Ascending aorta (tissue), 2 donors: ENCODE results near the gene MYO3B. TPM values are rescaled to one million over a fixed set of nuclear protein-coding genes. Genes with fewer than 3 reads are reported as not detected.
"Not testable (repeated sequence)": the region's sequence is repeated elsewhere in the genome, so short reads cannot be mapped to it uniquely, and the experiment has no call there.

Experiments used
- DNase-seq, 2 donors: peaks; one replicate each; pipeline ENCODE4 v3.0.0-alpha.2; 2019; ENCODE audit warnings: low spot score in 2 of 2
- H3K27ac ChIP-seq, 2 donors: fragments of 200-600 bp; sonication (generic); one replicate each; pipeline ENCODE4 v1.5.1; 2016 to 2017; ENCODE audit warnings: mild to moderate bottlenecking in 1 of 2
- H3K27me3 ChIP-seq: fragments of 200-600 bp; sonication (generic); one replicate; pipeline ENCODE4 v1.5.1; 2017
- H3K36me3 ChIP-seq, 2 donors: fragments of 200-600 bp; sonication (generic); one replicate each; pipeline ENCODE4 v1.5.1; 2016
- H3K4me1 ChIP-seq, 2 donors: fragments of 200-600 bp; sonication (generic); one replicate each; pipeline ENCODE4 v1.5.1; 2016 to 2017; ENCODE audit warnings: mild to moderate bottlenecking in 1 of 2
- H3K4me3 ChIP-seq, 2 donors: fragments of 200-600 bp; sonication (generic); one replicate each; pipeline ENCODE4 v1.5.1; 2016 to 2017; ENCODE audit warnings: mild to moderate bottlenecking in 1 of 2
- H3K9me3 ChIP-seq, 2 donors: fragments of 200-600 bp; sonication (generic); one replicate each; pipeline ENCODE4 v1.5.1; 2016
- CTCF ChIP-seq, 3 experiments: fragments of 200-600 bp in 2 of 3; fragments of 450-650 bp in 1 of 3; sonication (generic) in 2 of 3; IDR thresholded peaks; one replicate each; pipeline ENCODE4 v1.5.1; 2016 to 2019; ENCODE audit warnings: antibody characterized with exemption in 3 of 3, mild to moderate bottlenecking in 1 of 3, moderate library complexity in 1 of 3
- intact Hi-C: fragments of 100-400 bp; cut with DNase I; formaldehyde crosslinking; loops from one replicate; pipeline ENCODE4 v1.15.1; 2023
- total RNA-seq: library from RNA; depleted of rRNA; stranded (reverse); fragments of >200 nt; gene quantifications from one replicate; pipeline ENCODE4 v1.1.0, GENCODE V29; 2016

MYO3B gene
- total RNA-seq, 1 donor from 2014 or later, result not detected

GRCh38 chr2:170428868-170429267 lies 250.9 kb downstream of the MYO3B start:
- Histone ChIP-seq H3K9me3 (no peaks in the 10 kb centered on the region), H3K27ac (no peak overlapping the region), H3K4me3 (no peak overlapping the region), H3K27me3 (no peaks in the 10 kb centered on the region), H3K4me1 (no peaks in the 10 kb centered on the region), H3K36me3 (no peaks in the 10 kb centered on the region)
- no peak for DNase-seq
- intact Hi-C loops, result no loop called here
- TF ChIP-seq CTCF (IDR thresholded peaks at IDR 0.05), result no peak

DNA sequence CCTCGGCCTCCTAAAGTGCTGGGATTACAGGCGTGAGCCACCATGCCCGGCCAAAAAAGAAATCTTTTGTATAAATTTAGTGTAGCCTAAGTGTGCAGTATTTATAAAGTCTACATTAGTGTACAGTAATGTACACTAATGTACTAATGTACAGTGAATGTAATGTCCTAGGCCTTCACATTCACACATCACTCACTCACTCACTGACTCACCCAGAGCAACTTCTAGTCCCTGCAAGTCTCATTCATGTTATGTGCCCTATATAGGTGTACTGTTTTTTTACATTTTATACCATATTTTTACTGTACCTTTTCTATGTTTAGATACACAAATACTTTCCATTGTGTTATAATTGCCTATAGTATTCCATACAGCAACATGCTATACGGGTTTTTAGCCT lies 254.9 kb downstream of the MYO3B start:
- Histone ChIP-seq H3K9me3 (no peaks in the 10 kb centered on the region), H3K36me3 (no peaks in the 10 kb centered on the region), H3K4me3 (no peak overlapping the region), H3K27me3 (no peaks in the 10 kb centered on the region), H3K27ac (no peak overlapping the region), H3K4me1 (no peaks in the 10 kb centered on the region)
- DNase-seq, result no peak
- intact Hi-C loops, result no loop called here
- no peak for TF ChIP-seq CTCF (IDR thresholded peaks at IDR 0.05)

- Histone ChIP-seq H3K4me3 (no peak overlapping the region), H3K27ac (no peak overlapping the region), H3K36me3 (no peaks in the 10 kb centered on the region), H3K9me3 (no peaks in the 10 kb centered on the region), H3K4me1 (no peaks in the 10 kb centered on the region), H3K27me3 (no peaks in the 10 kb centered on the region)
- no peak for TF ChIP-seq CTCF (IDR thresholded peaks at IDR 0.05)
- DNase-seq, result no peak
- intact Hi-C loops, result no loop called here
Measured at GRCh38 chr2:170433448-170433847, 255.5 kb downstream of the MYO3B start.

- H3K4me1 ChIP-seq, H3K36me3 ChIP-seq, H3K27ac ChIP-seq, intact Hi-C loops, DNase-seq, H3K27me3 ChIP-seq, H3K4me3 ChIP-seq, H3K9me3 ChIP-seq: not testable (repeated sequence)
Measured at GRCh38 chr2:170434396-170434795, 256.4 kb downstream of the MYO3B start.

- Histone ChIP-seq H3K27ac (no peak overlapping the region), H3K36me3 (no peaks in the 10 kb centered on the region), H3K27me3 (no peaks in the 10 kb centered on the region), H3K9me3 (no peaks in the 10 kb centered on the region), H3K4me3 (no peak overlapping the region), H3K4me1 (no peaks in the 10 kb centered on the region)
- no peak for TF ChIP-seq CTCF (IDR thresholded peaks at IDR 0.05)
- intact Hi-C loops, result no loop called here
- DNase-seq, result no peak
Measured at GRCh38 chr2:170434900-170435621, 257.1 kb downstream of the MYO3B start.

DNA sequence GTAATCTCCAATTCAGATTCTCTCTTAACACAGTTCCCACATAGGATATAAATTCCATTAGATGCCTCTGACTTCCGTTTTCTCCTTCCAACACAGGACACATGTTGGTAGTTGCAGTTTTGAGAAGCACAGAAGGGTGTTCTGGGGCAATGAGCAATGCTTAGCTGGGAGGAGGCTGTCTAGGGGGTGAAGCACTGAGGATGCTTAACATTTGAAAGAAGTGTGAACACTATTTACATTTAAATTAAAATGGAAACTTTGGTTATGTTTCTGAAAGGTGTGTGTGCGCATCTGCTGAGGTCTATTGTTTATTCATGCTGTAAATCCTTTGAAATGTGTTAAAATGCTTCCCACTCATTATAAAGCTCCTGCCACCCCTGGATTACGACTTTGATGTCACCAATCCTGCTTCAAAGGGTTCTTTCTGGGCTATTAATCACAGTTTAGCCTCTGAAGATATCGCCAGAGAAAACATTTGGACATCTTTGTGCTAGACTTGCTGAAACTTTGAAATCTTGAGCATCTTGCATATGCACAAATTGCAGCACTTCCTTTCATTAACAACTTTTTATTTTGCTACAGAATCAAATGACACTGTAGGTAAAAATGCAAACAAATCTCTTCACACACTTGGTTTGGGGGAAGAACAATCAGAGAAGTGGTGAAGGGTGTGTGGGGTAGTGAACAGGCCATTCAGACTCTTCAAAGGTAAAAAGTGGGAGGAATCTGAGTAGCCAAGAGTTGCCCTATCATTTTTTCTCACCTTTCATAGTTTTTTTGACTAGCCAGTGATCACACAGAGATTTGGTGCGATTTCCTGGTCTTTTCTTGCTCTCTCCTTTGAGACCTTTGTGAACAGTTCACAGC lies 258.4 kb downstream of the MYO3B start:
- Histone ChIP-seq H3K4me1 (no peaks in the 10 kb centered on the region), H3K36me3 (no peaks in the 10 kb centered on the region), H3K9me3 (no peaks in the 10 kb centered on the region), H3K4me3 (no peak overlapping the region), H3K27me3 (no peaks in the 10 kb centered on the region), H3K27ac (no peak overlapping the region)
- no peak for TF ChIP-seq CTCF (IDR thresholded peaks at IDR 0.05)
- intact Hi-C loops, result no loop called here
- no peak for DNase-seq
